ENCODE measurements around the gene ARTN.

The ARTN gene

DNA sequence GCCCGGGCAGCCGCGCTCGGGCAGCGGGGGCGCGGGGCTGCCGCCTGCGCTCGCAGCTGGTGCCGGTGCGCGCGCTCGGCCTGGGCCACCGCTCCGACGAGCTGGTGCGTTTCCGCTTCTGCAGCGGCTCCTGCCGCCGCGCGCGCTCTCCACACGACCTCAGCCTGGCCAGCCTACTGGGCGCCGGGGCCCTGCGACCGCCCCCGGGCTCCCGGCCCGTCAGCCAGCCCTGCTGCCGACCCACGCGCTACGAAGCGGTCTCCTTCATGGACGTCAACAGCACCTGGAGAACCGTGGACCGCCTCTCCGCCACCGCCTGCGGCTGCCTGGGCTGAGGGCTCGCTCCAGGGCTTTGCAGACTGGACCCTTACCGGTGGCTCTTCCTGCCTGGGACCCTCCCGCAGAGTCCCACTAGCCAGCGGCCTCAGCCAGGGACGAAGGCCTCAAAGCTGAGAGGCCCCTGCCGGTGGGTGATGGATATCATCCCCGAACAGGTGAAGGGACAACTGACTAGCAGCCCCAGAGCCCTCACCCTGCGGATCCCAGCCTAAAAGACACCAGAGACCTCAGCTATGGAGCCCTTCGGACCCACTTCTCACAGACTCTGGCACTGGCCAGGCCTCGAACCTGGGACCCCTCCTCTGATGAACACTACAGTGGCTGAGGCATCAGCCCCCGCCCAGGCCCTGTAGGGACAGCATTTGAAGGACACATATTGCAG lies 3.0 kb downstream of the ARTN start:
- H3K4me1 ChIP-seq (ENCODE audit: low read depth, poor library complexity, severe bottlenecking): peaks cover 30% of the 10 kb centered on the region
- TF ChIP-seq, protein P1, sequence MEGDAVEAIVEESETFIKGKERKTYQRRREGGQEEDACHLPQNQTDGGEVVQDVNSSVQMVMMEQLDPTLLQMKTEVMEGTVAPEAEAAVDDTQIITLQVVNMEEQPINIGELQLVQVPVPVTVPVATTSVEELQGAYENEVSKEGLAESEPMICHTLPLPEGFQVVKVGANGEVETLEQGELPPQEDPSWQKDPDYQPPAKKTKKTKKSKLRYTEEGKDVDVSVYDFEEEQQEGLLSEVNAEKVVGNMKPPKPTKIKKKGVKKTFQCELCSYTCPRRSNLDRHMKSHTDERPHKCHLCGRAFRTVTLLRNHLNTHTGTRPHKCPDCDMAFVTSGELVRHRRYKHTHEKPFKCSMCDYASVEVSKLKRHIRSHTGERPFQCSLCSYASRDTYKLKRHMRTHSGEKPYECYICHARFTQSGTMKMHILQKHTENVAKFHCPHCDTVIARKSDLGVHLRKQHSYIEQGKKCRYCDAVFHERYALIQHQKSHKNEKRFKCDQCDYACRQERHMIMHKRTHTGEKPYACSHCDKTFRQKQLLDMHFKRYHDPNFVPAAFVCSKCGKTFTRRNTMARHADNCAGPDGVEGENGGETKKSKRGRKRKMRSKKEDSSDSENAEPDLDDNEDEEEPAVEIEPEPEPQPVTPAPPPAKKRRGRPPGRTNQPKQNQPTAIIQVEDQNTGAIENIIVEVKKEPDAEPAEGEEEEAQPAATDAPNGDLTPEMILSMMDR (conservative IDR thresholded peaks at IDR 0.05; ENCODE audit: low read depth, low read length): no peak
- H4K20me1 ChIP-seq (ENCODE audit: insufficient read depth): no peaks in the 10 kb centered on the region
- H3K27ac ChIP-seq: no peak overlapping the region
- no peak overlapping the region for H3K9ac ChIP-seq
- no peaks in the 10 kb centered on the region for H3K27me3 ChIP-seq (ENCODE audit: insufficient read depth, low read depth)
- no peaks in the 10 kb centered on the region for H3K36me3 ChIP-seq (ENCODE audit: insufficient read depth)
- no peak overlapping the region for H3K4me2 ChIP-seq
- H3K79me2 ChIP-seq (ENCODE audit: insufficient read depth, low read depth): no peaks in the 10 kb centered on the region
- H3K4me3 ChIP-seq (IDR thresholded peaks at IDR 0.05; ENCODE audit: insufficient read depth, low read depth, low read length): no peak overlapping the region
- no peak overlapping the region for H2AFZ ChIP-seq (ENCODE audit: low read depth)

GRCh38 chr1:43937179-43937865 lies 3.7 kb downstream of the ARTN start:
- Histone ChIP-seq H3K27ac (no peak overlapping the region), H3K79me2 (ENCODE audit: insufficient read depth, low read depth) (no peaks in the 10 kb centered on the region), H3K4me1 (ENCODE audit: low read depth, poor library complexity, severe bottlenecking) (peaks cover 22% of the 10 kb centered on the region), H3K9ac (no peak overlapping the region), H4K20me1 (ENCODE audit: insufficient read depth) (no peaks in the 10 kb centered on the region), H3K4me3 (IDR thresholded peaks at IDR 0.05; ENCODE audit: insufficient read depth, low read depth, low read length) (no peak overlapping the region), H2AFZ (ENCODE audit: low read depth) (no peak overlapping the region), H3K36me3 (ENCODE audit: insufficient read depth) (no peaks in the 10 kb centered on the region), H3K27me3 (ENCODE audit: insufficient read depth, low read depth) (no peaks in the 10 kb centered on the region), H3K4me2 (no peak overlapping the region)
- TF ChIP-seq, protein P1 (conservative IDR thresholded peaks at IDR 0.05; ENCODE audit: low read depth, low read length): no peak

GRCh38 chr1:43938383-43938782 lies 4.8 kb downstream of the ARTN start:
- Histone ChIP-seq H3K4me2 (no peak overlapping the region), H4K20me1 (ENCODE audit: insufficient read depth) (no peaks in the 10 kb centered on the region), H3K27me3 (ENCODE audit: insufficient read depth, low read depth) (no peaks in the 10 kb centered on the region), H3K79me2 (ENCODE audit: insufficient read depth, low read depth) (no peaks in the 10 kb centered on the region), H3K36me3 (ENCODE audit: insufficient read depth) (no peaks in the 10 kb centered on the region), H3K4me1 (ENCODE audit: low read depth, poor library complexity, severe bottlenecking) (peaks cover 13% of the 10 kb centered on the region), H3K4me3 (IDR thresholded peaks at IDR 0.05; ENCODE audit: insufficient read depth, low read depth, low read length) (no peak overlapping the region), H3K27ac (no peak overlapping the region), H2AFZ (ENCODE audit: low read depth) (no peak overlapping the region), H3K9ac (no peak overlapping the region)
- TF ChIP-seq, protein P1 (conservative IDR thresholded peaks at IDR 0.05; ENCODE audit: low read depth, low read length): no peak

- TF ChIP-seq, protein P1 (conservative IDR thresholded peaks at IDR 0.05; ENCODE audit: low read depth, low read length): no peak
- no peaks in the 10 kb centered on the region for H4K20me1 ChIP-seq (ENCODE audit: insufficient read depth)
Observed at GRCh38 chr1:43938892-43939587, 5.4 kb downstream of the ARTN start.

More at GRCh38 chr1:43938892-43939587, 5.4 kb downstream of the ARTN start:
- Histone ChIP-seq H3K4me2 (no peak overlapping the region), H3K9ac (no peak overlapping the region), H2AFZ (ENCODE audit: low read depth) (no peak overlapping the region), H3K79me2 (ENCODE audit: insufficient read depth, low read depth) (no peaks in the 10 kb centered on the region), H3K27ac (no peak overlapping the region), H3K27me3 (ENCODE audit: insufficient read depth, low read depth) (no peaks in the 10 kb centered on the region), H3K4me3 (IDR thresholded peaks at IDR 0.05; ENCODE audit: insufficient read depth, low read depth, low read length) (no peak overlapping the region), H3K36me3 (ENCODE audit: insufficient read depth) (no peaks in the 10 kb centered on the region), H3K4me1 (ENCODE audit: low read depth, poor library complexity, severe bottlenecking) (peaks cover 11% of the 10 kb centered on the region)
